Mucosa of stomach (tissue), 1 donor: ENCODE data around the gene SMIM23.

Source experiments
- H3K27me3 ChIP-seq: one replicate; pipeline ENCODE4 v1.7.0; 2013; ENCODE audit warnings: mild to moderate bottlenecking, low read length; ENCODE audit not compliant: control insufficient read depth, insufficient read depth
- H3K36me3 ChIP-seq: one replicate; pipeline ENCODE4 v1.7.0; 2013; ENCODE audit warnings: low read length; ENCODE audit not compliant: control insufficient read depth, insufficient read depth
- H3K4me1 ChIP-seq: one replicate; pipeline ENCODE4 v1.7.0; 2013; ENCODE audit warnings: mild to moderate bottlenecking, low read length; ENCODE audit not compliant: control insufficient read depth, insufficient read depth
- H3K4me3 ChIP-seq: one replicate; pipeline ENCODE4 v1.7.0; 2013; ENCODE audit warnings: low read length
- H3K9ac ChIP-seq: one replicate; pipeline ENCODE4 v1.7.0; 2013; ENCODE audit warnings: mild to moderate bottlenecking, low read length, moderate library complexity
- H3K9me3 ChIP-seq: one replicate; pipeline ENCODE4 v1.7.0; 2013; ENCODE audit warnings: mild to moderate bottlenecking, low read length, moderate library complexity; ENCODE audit not compliant: control insufficient read depth
- donor health status: Pancreatic carcinoma.

Gene SMIM23

GRCh38 chr5:171826132-171826531 lies 40.5 kb downstream of the SMIM23 start:
- Histone ChIP-seq H3K4me3 (no peak overlapping the region), H3K9me3 (no peaks in the 10 kb centered on the region), H3K27me3 (no peaks in the 10 kb centered on the region), H3K9ac (no peak overlapping the region), H3K36me3 (no peaks in the 10 kb centered on the region), H3K4me1 (peaks cover 14% of the 10 kb centered on the region)

- Histone ChIP-seq H3K4me1 (peaks cover 14% of the 10 kb centered on the region), H3K9me3 (no peaks in the 10 kb centered on the region), H3K4me3 (no peak overlapping the region), H3K36me3 (no peaks in the 10 kb centered on the region), H3K27me3 (no peaks in the 10 kb centered on the region), H3K9ac (no peak overlapping the region)
Measured at GRCh38 chr5:171827162-171827561, 41.5 kb downstream of the SMIM23 start.

- Histone ChIP-seq H3K4me1 (no peaks in the 10 kb centered on the region), H3K9me3 (no peaks in the 10 kb centered on the region), H3K36me3 (no peaks in the 10 kb centered on the region), H3K27me3 (no peaks in the 10 kb centered on the region), H3K9ac (no peak overlapping the region), H3K4me3 (no peak overlapping the region)
Measured at GRCh38 chr5:171830686-171831085, 45.1 kb downstream of the SMIM23 start.

GRCh38 chr5:171832775-171833174 lies 47.2 kb downstream of the SMIM23 start:
- Histone ChIP-seq H3K36me3 (no peaks in the 10 kb centered on the region), H3K4me1 (no peaks in the 10 kb centered on the region), H3K9ac (no peak overlapping the region), H3K27me3 (no peaks in the 10 kb centered on the region), H3K9me3 (no peaks in the 10 kb centered on the region), H3K4me3 (no peak overlapping the region)

DNA sequence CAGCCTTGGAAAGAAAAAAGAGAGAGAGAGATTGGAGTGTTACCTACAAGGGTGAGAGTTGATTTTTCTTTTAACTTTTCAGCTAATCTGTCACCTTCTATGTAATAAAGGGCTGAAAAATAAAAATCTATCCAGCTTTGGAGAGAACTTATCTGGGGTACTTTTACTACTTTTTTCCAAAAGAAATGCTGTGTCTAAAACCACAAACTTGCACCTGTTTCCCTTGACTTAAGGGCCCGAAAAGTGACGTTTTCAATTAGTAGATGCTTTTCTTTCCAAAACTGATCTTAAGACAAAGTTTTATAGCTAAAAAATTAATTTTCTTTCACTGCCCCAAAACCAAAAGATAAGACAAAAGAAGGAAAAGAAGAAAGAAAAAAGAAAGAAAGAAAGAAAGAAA lies 48.8 kb downstream of the SMIM23 start:
- Histone ChIP-seq H3K27me3 (no peaks in the 10 kb centered on the region), H3K9ac (no peak overlapping the region), H3K9me3 (no peaks in the 10 kb centered on the region), H3K4me3 (no peak overlapping the region), H3K36me3 (no peaks in the 10 kb centered on the region), H3K4me1 (no peaks in the 10 kb centered on the region)

GRCh38 chr5:171835066-171835465 lies 49.4 kb downstream of the SMIM23 start:
- Histone ChIP-seq H3K9me3 (no peaks in the 10 kb centered on the region), H3K9ac (no peak overlapping the region), H3K36me3 (no peaks in the 10 kb centered on the region), H3K27me3 (no peaks in the 10 kb centered on the region), H3K4me3 (no peak overlapping the region), H3K4me1 (no peaks in the 10 kb centered on the region)

- no peaks in the 10 kb centered on the region for H3K9me3 ChIP-seq
- H3K9ac ChIP-seq: no peak overlapping the region
- H3K4me3 ChIP-seq: no peak overlapping the region
- H3K36me3 ChIP-seq: no peaks in the 10 kb centered on the region
- H3K27me3 ChIP-seq: no peaks in the 10 kb centered on the region
- H3K4me1 ChIP-seq: no peaks in the 10 kb centered on the region
Measured at GRCh38 chr5:171837522-171837921, 51.9 kb downstream of the SMIM23 start.

DNA sequence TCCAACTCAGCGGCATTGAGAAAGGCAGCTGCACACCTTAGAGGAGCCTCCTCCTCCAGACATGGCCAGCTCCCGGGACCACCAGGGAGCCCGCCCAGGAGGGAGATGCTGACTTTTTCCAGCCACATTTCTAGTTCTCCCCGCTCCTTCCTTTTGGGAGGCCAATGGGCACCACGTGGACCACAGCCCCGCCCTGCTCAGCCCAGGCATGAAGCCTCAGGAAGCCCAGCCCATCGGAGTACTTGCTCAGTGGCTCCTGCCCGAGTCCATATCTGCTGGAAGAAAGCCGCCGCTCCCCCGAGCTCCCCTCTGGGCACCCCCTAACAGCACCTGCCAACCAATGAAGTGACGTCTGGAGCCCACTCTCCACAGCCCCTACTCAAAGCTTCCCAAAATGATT lies 52.4 kb downstream of the SMIM23 start:
- H3K9me3 ChIP-seq: no peaks in the 10 kb centered on the region
- H3K9ac ChIP-seq: no peak overlapping the region
- H3K4me1 ChIP-seq: no peaks in the 10 kb centered on the region
- H3K36me3 ChIP-seq: no peaks in the 10 kb centered on the region
- H3K27me3 ChIP-seq: no peaks in the 10 kb centered on the region
- H3K4me3 ChIP-seq: no peak overlapping the region

DNA sequence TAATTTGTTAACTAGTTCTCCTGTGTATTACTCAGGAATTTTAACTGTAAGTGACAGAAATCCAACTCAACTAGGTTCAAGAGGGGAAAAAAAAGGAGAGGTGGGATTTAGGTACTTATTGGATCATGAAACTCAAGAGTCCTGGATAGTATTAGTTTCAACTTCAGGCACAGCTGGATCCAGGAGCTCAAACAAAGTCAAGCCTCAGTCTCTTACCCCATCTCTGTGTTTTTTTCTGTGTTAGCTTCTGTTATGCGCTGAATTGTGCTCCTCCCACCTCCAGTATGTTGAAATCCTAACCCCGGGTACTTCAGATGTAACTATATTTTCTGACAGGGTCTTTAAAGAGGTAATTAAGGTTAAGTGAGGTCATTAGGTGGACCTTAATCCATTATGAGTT lies 53.5 kb downstream of the SMIM23 start:
- Histone ChIP-seq H3K27me3 (no peaks in the 10 kb centered on the region), H3K9me3 (no peaks in the 10 kb centered on the region), H3K36me3 (no peaks in the 10 kb centered on the region), H3K9ac (no peak overlapping the region), H3K4me3 (no peak overlapping the region), H3K4me1 (no peaks in the 10 kb centered on the region)

GRCh38 chr5:171840066-171840465 lies 54.4 kb downstream of the SMIM23 start:
- Histone ChIP-seq H3K4me1 (no peaks in the 10 kb centered on the region), H3K4me3 (no peak overlapping the region), H3K27me3 (no peaks in the 10 kb centered on the region), H3K9ac (no peak overlapping the region), H3K9me3 (no peaks in the 10 kb centered on the region), H3K36me3 (no peaks in the 10 kb centered on the region)
